Posterior vena cava (tissue), 2 donors: Measurements from ENCODE around the gene SGPP2. TPM values are rescaled to one million over a fixed set of nuclear protein-coding genes. Genes with fewer than 3 reads are reported as not detected.
"Not testable (repeated sequence)": the region's sequence is repeated elsewhere in the genome, so short reads cannot be mapped to it uniquely, and the experiment has no call there.

Source experiments
- DNase-seq: peaks from one replicate; pipeline ENCODE4 v3.0.0-alpha.2; 2020; ENCODE audit warnings: low spot score
- intact Hi-C, 2 donors: fragments of 100-400 bp; cut with DNase I; formaldehyde crosslinking; loops; one replicate each; pipeline versions ENCODE4 v1.14.1 to v1.14.2; 2022 to 2023
- long read RNA-seq, 2 donors: library from polyadenylated mRNA; unstranded; transcript quantifications; one replicate each; pipeline ENCODE4 v2.0.0, GENCODE V29; 2020 to 2021
- total RNA-seq, 2 donors: library from RNA; stranded (reverse); fragmentation: NEBNext Ultra II Directional; extraction: Animal tissue kit (Norgen Biotek cat#: 25700); gene quantifications; one replicate each; pipeline ENCODE4 v1.2.1, GENCODE V29; 2021
- donor health status: DM: yes; HTN: yes; CAD: no.
- donor health status: DM: yes; HTN: yes; CAD: no.

SGPP2 gene
- not detected for total RNA-seq
- long read RNA-seq, donor 1 = 0 reads
- long read RNA-seq, donor 2 = 0 reads

GRCh38 chr2:222424276-222424728, at the start of gene SGPP2:
Gene SGPP2, plus strand, starts transcription at chr2:222424543. Its CDS starts 60 bp downstream, at chr2:222424603.
- no peak for DNase-seq
- intact Hi-C loops = no loop called here

GRCh38 chr2:222375798-222376197, 48.5 kb upstream of the SGPP2 start:
- DNase-seq = no peak
- intact Hi-C loops = no loop called here

- DNase-seq = no peak
- intact Hi-C loops = loop anchor here in 1 of 2 donors (5.0 kb wide), 1 partner anchor 362 kb away; no protein-coding TSS in a partner anchor
These were observed 43.9 kb upstream of the SGPP2 start for GRCh38 chr2:222380456-222380855.

GRCh38 chr2:222381566-222381965, 42.8 kb upstream of the SGPP2 start:
- DNase-seq = no peak
- intact Hi-C loops = loop anchor here in 1 of 2 donors (5.0 kb wide), 1 partner anchor 361 kb away; no protein-coding TSS in a partner anchor

GRCh38 chr2:222383255-222383654, 41.1 kb upstream of the SGPP2 start:
- intact Hi-C loops = loop anchor here in 1 of 2 donors (5.0 kb wide), 1 partner anchor 359 kb away; no protein-coding TSS in a partner anchor
- no peak for DNase-seq

GRCh38 chr2:222391743-222392285, 32.5 kb upstream of the SGPP2 start:
- intact Hi-C loops = no loop called here
- no peak for DNase-seq

- DNase-seq = no peak
- intact Hi-C loops = no loop called here
These were observed 30.5 kb upstream of the SGPP2 start for GRCh38 chr2:222393733-222394267.

- intact Hi-C loops = no loop called here
- no peak for DNase-seq
These were observed 25.9 kb upstream of the SGPP2 start for GRCh38 chr2:222398446-222398885.

- intact Hi-C loops = no loop called here
- no peak for DNase-seq
These were observed 25.1 kb upstream of the SGPP2 start for GRCh38 chr2:222399038-222399783.

- peak; percentile 84 for DNase-seq
- intact Hi-C loops = no loop called here
These were observed 20.0 kb upstream of the SGPP2 start for GRCh38 chr2:222404151-222404905.

- DNase-seq = no peak
- intact Hi-C loops = no loop called here
These were observed 15.7 kb upstream of the SGPP2 start for GRCh38 chr2:222408684-222409083.

GRCh38 chr2:222410534-222410933, 13.8 kb upstream of the SGPP2 start:
- intact Hi-C loops = no loop called here
- no peak for DNase-seq

GRCh38 chr2:222412334-222412733, 12.0 kb upstream of the SGPP2 start:
- intact Hi-C loops, DNase-seq: not testable (repeated sequence)

- DNase-seq = no peak
- intact Hi-C loops = no loop called here
These were observed 10.9 kb upstream of the SGPP2 start for GRCh38 chr2:222413295-222413911.

- intact Hi-C loops = no loop called here
- no peak for DNase-seq
These were observed 5.6 kb upstream of the SGPP2 start for GRCh38 chr2:222418739-222419138.

- DNase-seq = no peak
- intact Hi-C loops = no loop called here
These were observed 3.8 kb upstream of the SGPP2 start for GRCh38 chr2:222420508-222420907.

- DNase-seq = no peak
These were observed 2.7 kb upstream of the SGPP2 start for GRCh38 chr2:222421626-222422025.

GRCh38 chr2:222423186-222423585, 1.2 kb upstream of the SGPP2 start:
- intact Hi-C loops = no loop called here

More at GRCh38 chr2:222421626-222422025, 2.7 kb upstream of the SGPP2 start:
- intact Hi-C loops = no loop called here

GRCh38 chr2:222423632-222424275, 589 bp upstream of the SGPP2 start:
- intact Hi-C loops = no loop called here
- DNase-seq = no peak

More at GRCh38 chr2:222423186-222423585, 1.2 kb upstream of the SGPP2 start:
- no peak for DNase-seq
